Myometrial cell (primary cell): ENCODE results near the gene KIF20B. TPM values are rescaled to one million over a fixed set of nuclear protein-coding genes. Genes with fewer than 3 reads are reported as not detected.

ENCODE experiments used
- total RNA-seq: library from RNA; depleted of rRNA; stranded (reverse); fragments of >200 nt; gene quantifications from 2 replicates; pipeline ENCODE4 v1.2.3, GENCODE V29; 2015

KIF20B gene
- 11.0 and 17.4 TPM in 2 replicates for total RNA-seq

GRCh38 chr10:89701242-89702120 lies at the start of gene KIF20B:
TSS of gene KIF20B (plus strand) at chr10:89701590. CDS start at chr10:89705295, 3,705 bp downstream.

Other genes starting within 250 kb of the KIF20B start
- 0.29 and 0.35 TPM in 2 replicates for gene SLC16A12, start 166.0 kb upstream of the KIF20B start, total RNA-seq
- 2.0 and 2.5 TPM in 2 replicates for gene PANK1, start 56.3 kb upstream of the KIF20B start, total RNA-seq